OCI-M2 (cell line): ENCODE measurements around the gene ZNF280D.

Experiments used
- DNase-seq: peaks from one replicate; lab custom pipeline; 2025; ENCODE audit not compliant: unreplicated experiment; lab: John Stamatoyannopoulos, UW

ZNF280D gene

DNA sequence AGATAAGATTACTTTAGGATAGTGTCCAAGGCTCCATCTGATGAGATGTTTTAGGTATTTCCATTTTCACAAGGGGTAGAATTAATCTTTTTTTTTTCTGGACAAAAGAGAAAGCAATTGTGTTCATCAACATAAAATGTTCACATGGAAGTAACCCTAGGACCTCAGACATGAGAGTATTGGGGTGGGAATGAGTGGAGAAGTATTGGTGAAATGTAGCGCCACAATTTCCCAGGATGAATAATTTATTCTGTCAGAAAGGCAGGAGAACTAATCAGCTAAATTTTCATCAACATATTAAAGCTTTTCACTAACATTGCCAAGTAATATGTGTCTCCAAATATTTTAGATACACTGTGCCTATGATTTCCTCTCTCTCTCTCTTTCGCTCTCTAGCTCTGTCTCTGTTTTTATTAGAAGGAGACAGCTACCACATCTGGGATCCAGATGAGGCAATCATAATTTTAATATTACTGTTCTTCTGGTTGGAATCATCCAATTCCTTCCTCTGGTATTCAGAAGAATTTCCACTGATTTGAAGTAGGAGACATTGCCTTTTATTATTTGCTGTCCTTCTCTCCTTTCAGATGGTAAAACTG is 21.6 kb upstream of the ZNF280D start:
- DNase-seq, result no peak

DNA sequence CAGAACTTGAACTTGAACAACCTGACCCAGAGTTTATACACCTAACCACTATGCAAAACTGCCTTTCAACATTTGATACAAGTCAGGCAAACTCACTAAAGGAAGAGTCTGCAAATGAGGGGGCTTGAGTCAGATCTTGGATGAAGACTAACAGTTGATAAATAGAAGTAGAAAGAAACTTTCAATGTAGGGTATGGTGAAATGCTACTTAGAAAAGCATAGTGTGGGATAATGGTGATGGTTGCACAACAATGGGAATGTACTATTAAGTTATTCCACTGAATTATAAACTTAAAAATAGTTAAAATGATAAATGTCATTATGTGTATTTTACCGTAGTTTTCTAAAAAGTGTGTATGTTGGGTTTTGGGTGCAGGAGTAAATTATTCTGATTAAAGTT is 19.7 kb upstream of the ZNF280D start:
- DNase-seq, result no peak

DNA sequence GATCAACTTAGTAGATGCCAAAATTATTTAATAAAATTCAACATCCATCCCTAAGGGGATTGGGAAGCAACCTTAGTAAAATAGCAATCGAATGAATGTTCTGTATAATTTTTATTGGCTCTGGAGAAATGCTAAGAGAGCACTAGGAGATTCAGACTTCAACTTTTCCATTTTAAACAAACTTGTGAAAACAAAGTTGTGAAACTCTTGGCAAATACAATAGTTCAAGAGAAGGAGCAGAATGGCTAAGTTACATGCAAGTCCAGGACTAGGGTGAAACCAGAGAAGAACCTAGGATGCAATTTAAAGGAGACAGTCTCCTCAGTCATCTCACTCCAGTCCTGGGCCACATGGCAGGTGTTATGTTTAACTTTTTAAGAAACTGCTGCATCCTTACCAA is 16.7 kb upstream of the ZNF280D start:
- DNase-seq, result no peak

DNA sequence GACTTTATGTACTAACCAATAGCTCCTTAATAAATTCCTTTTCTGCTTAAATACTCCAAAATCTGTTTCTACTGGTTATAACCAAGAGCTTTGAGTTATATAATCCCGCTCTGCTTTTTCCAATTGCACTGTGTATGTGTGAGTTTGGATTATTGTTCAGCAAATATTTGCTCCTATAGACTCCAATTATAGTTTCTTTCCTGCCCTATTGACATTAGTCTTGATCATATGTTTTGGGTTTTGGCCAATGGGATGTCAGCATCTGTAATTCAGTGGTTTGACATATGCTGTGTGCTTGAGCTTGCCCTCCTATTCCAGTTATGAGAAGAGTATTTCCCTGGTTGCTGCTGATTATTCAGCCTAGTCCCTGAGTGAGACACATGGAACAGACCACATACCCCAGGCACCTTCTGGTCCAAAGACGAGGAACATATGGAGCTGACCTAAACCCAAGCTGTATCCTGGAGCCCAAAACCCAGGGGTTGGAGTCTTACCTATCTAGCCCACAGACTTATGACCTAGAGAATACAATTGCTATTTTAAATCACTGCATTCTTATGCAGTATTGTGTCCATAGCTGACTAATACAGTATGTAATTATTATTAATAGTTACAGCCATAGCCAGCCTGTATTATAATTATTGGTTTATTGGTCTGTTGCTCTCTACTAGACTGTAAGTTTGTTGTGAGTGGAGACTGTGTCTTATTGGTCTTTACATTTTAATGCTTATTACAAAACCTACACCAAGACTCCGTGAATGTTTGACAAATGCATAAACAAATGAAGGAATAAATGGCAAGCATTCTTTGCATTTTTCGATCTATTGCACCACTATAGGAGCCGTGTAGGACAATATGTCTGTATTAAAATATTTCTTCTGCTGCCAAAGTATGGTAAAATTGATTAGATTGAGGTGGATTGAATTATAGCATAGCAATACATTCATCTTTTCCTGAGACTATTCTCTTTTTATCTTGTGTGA is 11.7 kb upstream of the ZNF280D start:
- no peak for DNase-seq

DNA sequence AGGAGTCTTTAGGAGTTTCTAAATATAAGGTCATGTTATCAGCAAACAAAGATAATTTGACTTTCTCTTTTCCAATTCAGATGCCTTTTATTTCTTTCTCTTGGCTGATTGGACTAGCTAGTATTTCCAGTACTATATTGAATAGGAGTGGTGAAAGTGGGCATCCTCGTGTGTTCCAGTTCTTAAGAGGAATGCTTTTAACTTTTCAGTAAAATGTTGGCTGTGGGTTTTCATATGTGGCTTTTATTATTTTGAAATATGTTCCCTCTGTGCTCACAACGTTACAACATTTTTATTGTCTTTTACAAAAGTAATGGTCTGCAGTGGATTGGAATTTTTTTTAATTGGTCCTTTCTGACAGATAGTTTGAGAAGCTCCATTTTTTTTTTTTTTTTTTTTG is 8.2 kb upstream of the ZNF280D start:
- DNase-seq, result no peak

DNA sequence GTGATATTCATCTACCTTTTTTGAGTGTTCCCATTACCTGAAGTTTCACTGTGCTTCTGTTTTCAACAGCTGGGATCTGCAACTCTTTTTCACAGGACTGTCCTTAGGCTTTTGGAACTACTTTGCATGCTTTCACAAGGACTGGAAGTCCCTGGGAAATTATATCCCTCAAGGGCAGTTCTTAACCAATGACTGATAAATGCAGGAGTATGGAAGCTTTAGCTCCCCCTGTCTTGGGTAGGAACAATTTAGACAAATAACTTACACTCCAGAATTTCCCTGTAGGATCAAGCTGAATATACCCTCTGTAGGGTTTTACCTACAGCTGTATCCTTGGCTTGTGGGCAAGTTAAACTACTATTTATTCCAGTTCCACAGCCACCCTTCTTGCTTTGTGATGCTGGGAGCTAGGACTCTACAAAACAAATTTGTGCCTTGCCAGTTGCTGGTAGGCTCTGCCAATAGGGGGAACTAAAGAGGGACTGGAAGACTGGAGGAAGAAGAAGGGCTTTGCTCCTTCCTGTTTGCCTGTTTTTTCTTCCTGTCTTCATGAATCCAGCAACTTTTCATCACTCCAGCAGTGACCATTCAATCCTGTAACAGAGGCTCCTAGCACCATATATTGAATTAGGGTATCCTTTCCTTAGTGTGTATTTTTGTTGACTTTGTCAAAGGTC is 6.8 kb upstream of the ZNF280D start:
- no peak for DNase-seq

DNA sequence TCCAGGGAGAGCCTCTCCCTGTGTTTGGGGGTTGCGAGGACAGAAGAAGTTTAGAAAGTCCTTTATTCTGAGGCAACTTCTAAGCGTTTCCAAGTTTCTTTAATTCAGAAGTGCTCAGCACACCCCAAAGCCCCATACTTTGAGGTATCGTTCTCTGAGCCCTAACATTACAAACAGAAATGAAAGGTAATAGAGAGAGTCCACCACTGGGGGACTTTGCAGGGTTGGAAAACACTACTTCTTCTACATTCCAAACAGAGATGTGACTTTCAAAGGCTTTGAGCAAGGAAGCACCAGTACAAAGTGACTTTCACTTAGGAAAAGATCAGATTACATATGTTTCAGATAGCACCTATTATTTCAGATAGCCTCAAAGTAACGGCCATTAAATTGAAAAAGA is 6.2 kb upstream of the ZNF280D start:
- no peak for DNase-seq

DNA sequence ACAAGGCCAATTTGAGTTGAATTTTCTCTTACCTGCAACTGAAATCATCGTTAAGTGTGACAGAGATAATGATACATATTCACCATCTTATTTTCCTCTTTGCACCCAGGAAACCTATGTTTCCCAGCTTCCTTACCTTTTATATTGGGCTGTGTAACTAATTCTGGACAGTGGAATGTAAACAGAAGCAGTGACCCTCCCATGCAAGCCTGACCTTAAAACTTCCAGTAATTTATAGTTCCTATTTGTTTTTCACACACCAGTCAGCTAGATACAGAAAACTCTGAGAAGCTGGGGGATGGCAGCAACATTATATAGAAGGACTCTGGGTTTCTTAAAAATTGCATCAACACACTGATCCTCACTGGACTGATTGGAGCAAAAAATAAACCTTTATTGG is 4.5 kb upstream of the ZNF280D start:
- no peak for DNase-seq

DNA sequence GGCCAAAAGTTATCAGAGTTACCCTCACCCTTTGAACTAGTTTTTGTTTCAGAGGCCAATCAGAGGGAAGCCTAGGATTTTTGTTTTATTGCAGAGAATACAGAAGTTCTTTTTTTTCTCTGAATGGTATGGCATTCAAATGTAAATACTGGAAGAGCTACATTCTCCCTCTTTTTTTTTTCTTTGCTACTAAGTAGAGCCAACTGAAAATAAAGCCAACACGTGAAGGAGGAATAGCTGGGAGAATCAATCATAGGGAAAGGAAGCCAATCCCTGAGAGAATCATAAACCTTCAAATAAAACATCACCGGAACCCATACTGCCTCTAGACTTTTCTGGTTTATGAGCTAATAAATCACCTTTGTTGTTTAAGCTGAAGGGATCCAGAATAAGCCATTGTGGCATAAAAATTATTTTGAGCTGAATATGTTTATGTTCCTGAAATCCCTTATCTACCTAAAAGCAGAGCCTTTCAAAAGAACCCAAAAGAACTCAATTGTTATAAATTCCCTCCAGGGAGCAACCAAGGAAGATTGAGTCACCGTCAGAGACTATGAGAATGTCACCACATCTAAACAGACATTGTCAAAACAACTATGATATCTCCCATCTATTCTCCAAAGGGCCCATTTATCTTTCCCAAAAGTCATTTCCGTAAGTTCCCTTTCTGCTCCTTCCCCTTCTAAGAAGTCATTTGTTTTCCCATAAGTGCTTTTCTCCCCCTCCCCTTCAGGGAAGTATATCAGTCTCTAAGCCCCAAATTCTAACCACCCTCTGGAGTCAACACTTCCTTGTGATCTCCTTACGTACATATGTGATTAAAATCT is 3.8 kb upstream of the ZNF280D start:
- DNase-seq, result no peak

DNA sequence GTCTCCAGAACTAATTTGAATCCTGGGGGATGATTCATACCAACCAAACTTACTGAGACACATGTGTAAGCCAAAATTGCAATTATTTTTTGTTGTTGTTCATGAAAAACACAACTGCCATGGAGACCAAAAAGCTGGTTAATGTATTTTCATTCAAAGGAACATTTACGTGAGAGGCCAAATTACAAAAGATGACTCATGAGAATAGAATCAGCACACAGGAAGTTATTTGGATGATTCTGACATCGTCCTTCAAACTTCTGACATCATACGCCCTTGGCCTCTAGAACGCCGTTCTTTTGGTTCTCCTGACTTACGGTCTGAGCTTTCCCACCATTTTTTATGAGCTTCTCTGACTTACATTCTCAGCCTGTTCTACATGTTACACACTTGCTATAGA is 3.0 kb upstream of the ZNF280D start:
- DNase-seq, result no peak

DNA sequence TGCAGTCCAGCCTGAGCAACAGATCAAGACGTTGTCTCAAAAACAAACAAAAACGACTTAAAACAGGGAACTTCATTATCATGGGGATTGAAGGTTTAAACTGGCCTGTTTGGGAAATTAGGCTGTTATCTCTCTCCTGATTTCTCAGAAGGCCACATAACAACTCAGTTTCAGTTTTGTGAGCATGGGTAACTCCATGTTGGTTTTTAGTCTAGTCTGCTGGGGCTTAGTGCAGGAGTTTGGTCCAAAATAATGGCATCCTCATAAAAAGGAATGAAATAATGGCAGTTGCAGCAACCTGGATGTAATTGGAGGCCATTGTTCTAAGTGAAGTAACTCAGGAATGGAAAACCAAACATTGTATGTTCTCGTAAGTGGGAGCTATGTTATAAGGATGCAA is 2.3 kb upstream of the ZNF280D start:
- no peak for DNase-seq

DNA sequence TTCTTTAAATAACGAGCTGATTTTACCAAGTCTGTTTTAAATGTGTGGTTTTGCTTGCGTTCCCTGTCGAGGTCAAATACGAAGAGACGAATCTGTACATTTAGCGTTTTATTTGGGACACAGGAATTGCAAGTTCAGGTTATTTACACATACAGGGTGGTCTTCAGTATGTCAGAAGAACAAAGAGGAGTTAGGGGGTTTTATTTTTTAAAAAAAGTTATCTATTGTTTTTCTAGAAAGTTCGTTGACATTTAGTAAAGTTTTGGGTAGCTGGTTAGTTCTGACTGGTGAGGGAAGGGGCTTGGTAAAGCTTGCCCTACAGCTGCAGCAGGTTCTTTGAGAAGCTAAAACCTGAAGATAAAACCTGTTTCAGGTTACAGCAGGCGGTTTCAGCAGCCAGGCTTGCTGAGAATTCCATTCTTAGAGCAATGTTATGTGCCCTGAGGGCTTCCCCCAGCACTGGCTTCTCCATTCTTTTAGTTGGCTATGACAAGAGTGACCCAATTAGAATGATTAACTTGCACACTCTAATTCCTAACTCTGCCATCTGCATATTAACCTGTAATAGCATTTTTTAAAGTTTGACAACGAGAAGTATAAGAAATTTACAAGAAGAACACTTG is 815 bp upstream of the ZNF280D start:
- DNase-seq, result no peak

DNA sequence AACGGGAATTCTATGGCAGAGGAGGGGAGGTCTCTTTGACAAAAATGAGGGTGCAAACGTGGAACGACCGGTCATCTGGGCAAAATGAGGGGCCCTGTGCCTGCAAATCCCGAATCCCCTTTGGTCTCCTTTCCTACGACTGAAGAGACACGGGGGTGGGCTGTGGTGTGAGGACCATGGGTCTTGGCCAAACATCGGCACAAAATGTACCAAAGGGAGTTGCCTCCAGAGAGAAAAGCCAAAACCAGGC is 498 bp downstream of the ZNF280D start:
- no peak for DNase-seq

DNA sequence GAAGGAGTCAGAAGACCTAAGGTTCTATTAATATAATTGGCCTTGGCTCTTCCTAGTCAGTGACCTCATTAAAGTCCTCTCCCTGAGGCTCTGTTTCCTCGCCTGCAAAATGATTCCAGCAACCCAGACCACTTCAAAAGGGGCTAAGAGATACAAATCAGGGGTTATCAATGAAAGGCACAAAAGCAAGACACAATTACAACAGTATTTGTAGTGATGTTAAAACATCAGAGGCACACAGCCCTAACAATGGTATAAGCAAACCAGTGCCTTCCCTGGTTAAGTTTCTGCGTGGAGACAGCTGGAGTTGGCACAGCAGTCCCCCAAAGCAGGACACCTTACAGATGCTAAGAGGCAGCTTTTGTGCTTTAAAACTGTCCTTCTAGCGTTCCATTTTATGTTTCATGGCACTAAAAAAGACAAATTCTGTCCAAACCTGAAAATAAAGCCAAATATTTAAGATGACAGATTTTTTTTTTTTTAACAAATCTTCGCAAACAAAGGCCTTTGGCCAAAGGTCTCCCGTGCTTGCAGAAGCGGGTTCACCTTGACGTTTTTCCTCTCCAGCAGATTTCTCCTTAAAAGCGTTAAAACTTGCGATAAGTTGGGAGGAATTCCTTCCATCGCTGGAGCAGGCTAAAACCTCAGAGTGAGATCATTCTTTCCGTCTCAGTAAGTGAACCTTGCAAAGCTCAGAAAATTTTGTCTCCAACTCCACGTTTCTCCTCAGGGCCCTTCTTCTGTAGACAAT is 999 bp downstream of the ZNF280D start:
- DNase-seq, result no peak

DNA sequence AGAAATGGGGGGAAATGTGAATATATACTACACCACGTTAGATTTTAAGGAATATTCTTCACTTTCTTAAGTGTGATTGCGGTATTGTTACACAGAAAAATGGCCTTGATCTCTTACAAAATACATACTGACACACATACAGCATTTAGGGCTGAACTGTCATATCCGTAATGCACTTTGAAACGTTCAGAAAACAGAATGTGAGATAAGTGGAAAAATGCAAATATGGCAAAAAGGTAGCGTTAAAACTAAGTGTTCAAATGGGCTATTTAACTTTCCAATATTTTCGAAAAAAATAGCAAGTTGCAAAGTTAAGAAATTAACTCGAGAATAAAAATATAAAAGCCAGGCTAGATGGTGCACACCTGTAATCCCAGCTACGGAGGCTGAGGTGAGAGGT is 1.8 kb downstream of the ZNF280D start:
- no peak for DNase-seq

DNA sequence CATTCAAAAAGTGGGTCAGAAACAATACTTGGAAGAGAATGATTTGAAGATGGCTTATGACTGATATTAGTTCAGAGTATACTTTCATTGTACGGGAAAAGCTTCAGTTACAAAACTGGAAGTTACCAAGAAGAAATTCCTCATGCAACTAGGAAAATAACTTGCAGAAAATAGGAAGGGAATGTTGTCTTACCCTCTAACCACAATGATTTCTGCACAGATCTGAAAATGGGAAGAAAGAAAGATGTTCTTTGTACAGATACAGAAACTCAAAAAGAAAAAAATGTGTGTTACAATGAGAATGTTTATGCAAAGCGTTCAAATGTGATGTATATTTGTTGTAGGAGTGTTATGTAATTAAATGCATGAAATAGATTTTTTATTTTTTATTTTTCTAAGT is 3.7 kb downstream of the ZNF280D start:
- DNase-seq, result no peak

DNA sequence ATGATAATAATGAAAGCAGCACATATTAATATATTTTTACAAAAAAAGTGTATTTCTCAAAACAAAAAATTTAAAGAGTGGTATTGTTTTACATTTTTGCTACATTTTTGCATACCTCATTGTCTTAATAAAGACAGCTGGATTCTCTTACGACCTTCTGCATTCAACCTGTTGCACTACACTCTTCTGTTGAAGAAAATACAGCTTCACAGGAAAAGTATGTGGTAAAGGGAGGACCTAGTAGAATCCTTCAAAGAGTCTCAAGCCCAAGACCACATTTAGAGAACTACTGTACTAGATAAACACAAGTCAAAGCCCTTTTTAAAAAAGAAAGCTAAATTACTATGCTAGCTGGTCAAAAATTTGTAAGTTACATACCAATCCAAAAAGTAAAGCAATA is 7.9 kb downstream of the ZNF280D start:
- DNase-seq, result no peak

DNA sequence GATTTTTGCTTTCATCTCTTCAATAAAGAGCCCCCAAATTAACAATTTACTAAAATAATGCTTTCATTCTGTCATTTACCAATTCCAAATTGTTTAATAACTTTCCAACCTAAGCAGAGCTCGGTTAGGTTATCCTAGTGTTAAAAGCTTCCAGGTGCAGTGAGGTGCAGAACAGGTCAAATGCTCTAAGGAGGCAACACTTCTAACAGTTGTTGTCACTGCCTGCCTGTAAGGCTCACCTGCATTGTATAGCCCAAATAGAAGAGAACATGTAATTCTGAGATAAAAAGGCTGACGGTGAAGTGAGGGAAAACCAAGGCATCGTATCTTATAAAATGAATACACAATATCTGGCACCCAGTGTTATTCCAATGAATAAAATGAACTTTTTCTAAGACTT is 9.1 kb downstream of the ZNF280D start:
- no peak for DNase-seq

DNA sequence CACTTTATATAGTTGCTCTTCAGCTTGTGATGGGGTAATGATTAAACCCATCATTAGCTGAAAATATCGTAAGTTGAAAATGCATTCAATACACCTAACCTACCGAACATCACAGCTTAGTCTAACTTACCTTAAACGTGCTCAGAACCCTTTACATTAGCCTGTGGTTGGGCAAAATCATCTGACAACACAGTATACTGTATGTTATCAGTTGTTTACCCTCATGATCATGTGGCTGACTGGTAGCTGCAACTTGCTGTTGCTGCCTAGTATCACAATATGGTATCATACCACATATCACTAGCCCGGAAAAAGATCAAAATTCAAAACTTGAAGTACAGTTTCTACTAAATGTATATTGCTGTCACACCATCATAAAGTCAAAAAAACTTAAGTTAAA is 9.5 kb downstream of the ZNF280D start:
- no peak for DNase-seq

DNA sequence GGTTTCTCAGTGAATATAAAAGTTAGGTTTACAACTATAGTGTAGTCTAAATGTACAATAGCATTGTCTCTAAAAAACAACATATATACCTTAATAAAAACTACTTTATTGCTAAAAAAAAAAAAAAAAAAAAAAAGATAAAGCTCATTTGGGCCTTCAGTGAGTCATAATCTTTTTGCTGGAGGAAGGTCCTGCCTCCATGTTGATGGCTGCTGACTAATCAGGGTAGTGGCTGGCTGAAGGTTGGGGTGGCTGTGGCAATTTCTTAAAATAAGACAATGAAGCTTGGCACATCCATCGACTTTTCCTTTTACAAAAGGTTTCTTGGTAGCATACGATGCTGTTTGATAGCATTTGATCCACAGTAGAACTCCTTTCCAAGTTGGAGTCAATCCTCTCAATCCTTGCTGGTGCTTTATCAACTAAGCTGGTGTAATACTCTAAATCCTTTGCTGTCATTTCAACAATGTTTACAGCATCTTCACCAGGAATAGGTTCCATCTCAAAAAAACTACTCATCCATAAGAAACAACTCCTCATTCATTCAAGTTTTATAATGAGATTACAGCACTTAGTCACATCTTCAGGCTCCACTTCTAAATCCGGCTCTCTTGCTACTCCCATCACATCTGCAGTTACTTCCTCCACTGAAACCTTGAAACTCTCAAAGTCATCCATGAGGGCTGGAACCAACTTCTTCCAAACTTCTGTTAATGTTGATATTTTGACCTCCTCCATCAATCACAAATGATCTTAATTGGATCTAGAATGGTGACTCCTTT is 13.3 kb downstream of the ZNF280D start:
- no peak for DNase-seq
